Astrocyte of the cerebellum (primary cell): ENCODE measurements around the gene F8.
A peak's percentile ranks its signal among the peaks of the same experiment; 100 is the strongest.

Source experiments
- DNase-seq: peaks from one replicate; pipeline ENCODE4 v3.0.0-alpha.2; 2011; ENCODE audit warnings: low read depth
- H3K4me3 ChIP-seq: 2 replicates; pipeline ENCODE4 v1.5.1; 2011; ENCODE audit warnings: mild to moderate bottlenecking, low read depth, low read length, moderate library complexity
- CTCF ChIP-seq: IDR thresholded peaks from 2 replicates; pipeline ENCODE4 v1.5.1; 2012; ENCODE audit warnings: low read length, low read depth, moderate library complexity, mild to moderate bottlenecking; ENCODE audit errors: missing control alignments
- in situ Hi-C: cut with HindIII; loops from 2 replicates; pipeline ENCODE4 v1.10.0; 2017; ENCODE audit warnings: low sequenced_read_pairs

The F8 gene

GRCh38 chrX:155054255-155054654, 31.7 kb upstream of the F8 start:
- H3K4me3 ChIP-seq: no peak overlapping the region
- in situ Hi-C loops: no loop called here
- TF ChIP-seq CTCF: no peak
- DNase-seq: no peak

GRCh38 chrX:155053656-155054055, 31.1 kb upstream of the F8 start:
- TF ChIP-seq CTCF: no peak
- in situ Hi-C loops: no loop called here
- no peak overlapping the region for H3K4me3 ChIP-seq
- no peak for DNase-seq

- no peak for DNase-seq
- TF ChIP-seq CTCF: no peak
- no peak overlapping the region for H3K4me3 ChIP-seq
- in situ Hi-C loops: no loop called here
These were observed 30.4 kb upstream of the F8 start for GRCh38 chrX:155052738-155053498.

DNA sequence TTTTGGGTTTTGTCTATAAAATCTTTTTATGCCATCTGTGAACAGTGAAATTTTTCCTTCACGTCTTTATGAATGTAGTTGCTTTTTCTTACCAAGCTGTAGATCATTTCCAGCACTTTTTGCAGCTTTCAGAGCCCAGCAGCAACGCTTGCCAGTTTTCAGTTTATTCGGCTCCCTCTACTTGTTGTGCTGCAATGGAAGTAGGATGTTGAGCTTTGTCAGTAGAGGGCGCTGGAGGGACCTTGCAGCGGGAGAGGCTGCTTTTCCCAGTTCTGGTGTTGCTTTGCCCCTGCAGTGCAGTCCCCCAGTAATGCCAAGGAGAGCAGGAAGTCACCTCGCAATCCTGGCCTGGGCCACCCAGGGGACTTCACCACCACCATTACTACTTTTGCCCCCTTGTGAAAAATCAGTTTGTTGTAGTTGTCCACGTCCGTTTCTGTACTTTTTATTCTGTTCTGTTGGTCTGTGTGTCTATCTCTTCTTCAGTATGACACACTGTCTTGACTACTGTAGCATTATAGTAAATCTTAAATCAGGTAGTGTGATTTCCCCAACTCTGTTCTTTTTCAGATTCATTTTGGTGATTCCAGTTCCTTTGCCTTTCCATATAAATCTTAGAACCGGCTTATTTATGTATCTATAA, 26.6 kb upstream of the F8 start:
- DNase-seq: no peak
- in situ Hi-C loops: no loop called here
- TF ChIP-seq CTCF: peak; percentile 61
- no peak overlapping the region for H3K4me3 ChIP-seq

DNA sequence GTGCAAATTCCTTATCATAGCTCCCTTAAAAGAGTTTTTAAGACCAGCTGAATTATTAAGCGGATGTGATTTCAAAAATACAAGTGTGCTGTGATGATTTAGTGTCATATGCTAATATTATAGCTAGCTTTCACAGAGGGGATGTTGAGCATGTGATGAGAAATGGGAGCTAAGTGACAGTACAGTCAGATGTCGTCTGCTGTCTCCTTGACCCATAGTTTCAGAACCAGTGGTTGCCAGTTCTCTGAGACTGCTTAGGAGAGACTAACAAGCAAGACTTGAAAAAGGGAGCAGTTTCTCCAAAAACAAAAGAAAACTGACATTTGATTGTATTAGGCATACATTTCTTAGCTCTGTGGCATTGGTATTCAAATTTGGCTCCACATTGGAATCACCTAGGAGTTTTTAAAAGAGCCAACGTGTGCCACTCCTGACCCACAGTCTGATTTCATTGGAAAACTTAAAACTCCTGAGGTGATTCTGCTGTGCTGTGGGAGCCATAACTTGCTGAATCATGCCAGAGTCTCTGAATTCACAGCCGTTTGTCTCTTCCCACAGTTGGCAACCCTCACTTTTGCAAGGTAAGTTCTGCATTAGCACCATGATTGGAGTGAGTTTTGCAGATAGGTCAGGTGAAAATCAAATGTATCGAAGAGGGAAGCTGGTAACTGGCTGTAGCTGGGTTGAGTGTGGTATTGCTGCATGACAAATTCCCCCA, 24.4 kb upstream of the F8 start:
- DNase-seq: no peak
- no peak for TF ChIP-seq CTCF
- in situ Hi-C loops: no loop called here
- H3K4me3 ChIP-seq: no peak overlapping the region

DNA sequence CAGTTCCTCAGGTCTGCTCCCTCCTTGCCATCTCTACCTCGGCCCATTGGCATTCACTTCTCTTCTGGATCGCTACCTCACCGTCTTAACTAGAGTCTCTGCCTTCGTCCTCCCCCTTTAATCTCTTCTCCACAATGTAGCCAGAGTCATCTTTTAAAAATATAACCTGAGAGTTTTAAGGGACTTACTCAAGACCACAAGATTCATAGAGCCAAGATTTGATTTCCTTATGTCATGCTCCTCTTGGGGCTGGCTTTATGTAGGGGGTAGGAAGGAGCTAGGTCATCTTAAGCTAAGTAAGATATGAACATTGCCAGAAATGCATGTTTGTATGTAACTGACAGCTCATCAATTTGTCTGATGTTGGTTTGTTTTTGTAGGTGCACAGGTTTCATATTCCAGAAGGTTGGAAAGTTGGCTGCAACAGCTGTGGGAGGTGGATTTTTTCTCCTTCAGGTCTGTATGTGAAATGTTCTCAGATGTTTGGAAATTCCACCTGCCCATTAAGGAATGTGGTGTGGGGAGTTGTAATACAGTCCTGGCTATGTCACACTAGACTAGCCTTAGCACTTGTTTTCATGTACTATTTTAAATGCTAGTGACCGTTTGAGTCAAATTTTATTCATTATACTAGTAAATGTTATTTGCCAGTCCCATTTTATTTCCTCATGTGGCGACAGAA, 23.7 kb upstream of the F8 start:
- TF ChIP-seq CTCF: no peak
- DNase-seq: no peak
- in situ Hi-C loops: no loop called here
- H3K4me3 ChIP-seq: no peak overlapping the region
